Measurements from ENCODE around the gene FLRT1.

FLRT1 gene

DNA sequence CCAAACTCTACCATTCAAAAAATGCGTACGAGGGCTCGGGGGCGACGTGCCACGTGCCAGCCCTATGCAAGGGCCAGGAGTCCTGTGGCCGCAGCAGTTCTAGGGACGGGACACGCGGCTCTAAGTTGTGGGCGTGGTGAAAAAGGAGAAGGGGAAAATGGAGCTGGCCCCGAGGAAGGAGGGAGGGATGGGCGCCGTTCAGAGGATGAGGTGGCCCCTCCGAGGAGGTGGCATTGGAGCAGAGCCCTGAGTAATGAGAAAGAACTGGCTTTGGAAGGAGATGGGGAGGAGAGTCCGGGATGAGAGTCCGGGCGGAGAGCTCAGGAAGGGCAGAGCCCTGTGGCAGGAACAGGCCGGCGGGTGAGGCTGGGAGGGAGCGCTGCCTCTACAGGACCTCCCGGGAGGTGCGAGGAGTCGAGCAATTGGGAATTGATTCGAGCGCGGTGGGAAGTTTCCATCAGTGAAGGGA is 28.5 kb upstream of the FLRT1 start:
- peaks cover 4% of the 10 kb centered on the region; the same call in 1 of the 2 replicates for H3K4me1 ChIP-seq (ENCODE audit: control insufficient read depth, insufficient read depth, low read length)
- no peaks in the 10 kb centered on the region; the same call in 1 of the 2 replicates for H3K9me3 ChIP-seq (ENCODE audit: control insufficient read depth, insufficient read depth, low read length)
- H3K27ac ChIP-seq (ENCODE audit: low read length), result no peak overlapping the region
- no peaks in the 10 kb centered on the region for H3K36me3 ChIP-seq (ENCODE audit: control insufficient read depth, insufficient read depth, low read length)
- H3K4me3 ChIP-seq (ENCODE audit: low read length), result peak overlapping the region; percentile 15; the same call in 1 of the 2 replicates
- H3K27me3 ChIP-seq (ENCODE audit: control insufficient read depth, insufficient read depth, low read length), result peaks cover 28% of the 10 kb centered on the region
- WGBS (ENCODE audit: insufficient coverage, insufficient read length), result no CpG with 5 or more reads among the region's 27 CpGs
- DNase-seq (ENCODE audit: low read depth, low spot score), result no peak

DNA sequence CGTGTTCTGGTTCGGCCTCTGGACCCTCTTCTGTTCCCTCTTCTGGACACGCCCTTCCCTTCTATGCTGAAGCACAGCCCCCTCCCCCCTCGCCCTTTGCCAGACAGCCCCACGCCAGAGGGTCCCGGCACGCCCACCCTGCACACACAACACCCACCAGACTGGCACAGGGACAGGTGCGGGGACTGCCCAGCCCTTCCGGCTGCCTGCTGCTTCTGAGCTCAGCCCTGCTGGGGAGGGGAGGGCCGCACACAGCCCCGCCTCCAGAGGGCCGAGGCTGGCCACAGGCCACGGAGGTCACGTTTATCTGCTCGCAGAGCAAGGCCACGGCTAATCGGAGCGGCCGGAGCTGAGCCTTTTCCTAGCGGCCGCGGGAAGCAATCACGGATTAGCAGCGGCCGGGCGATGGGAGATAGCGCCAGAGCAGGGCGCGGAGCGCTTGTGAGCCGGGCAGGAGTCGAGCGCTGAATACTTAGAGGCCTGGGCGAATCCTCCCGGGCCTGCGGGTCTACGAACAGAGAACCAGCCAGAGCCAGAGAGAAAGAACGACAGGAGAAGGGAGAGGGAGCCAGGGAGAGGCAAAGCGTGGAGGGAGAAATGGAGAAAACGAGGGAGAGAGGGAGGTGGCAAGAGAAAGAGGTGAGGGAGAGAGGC is 28.0 kb upstream of the FLRT1 start:
- no peaks in the 10 kb centered on the region; the same call in 1 of the 2 replicates for H3K9me3 ChIP-seq (ENCODE audit: control insufficient read depth, insufficient read depth, low read length)
- H3K27ac ChIP-seq (ENCODE audit: low read length), result no peak overlapping the region
- peak overlapping the region; percentile 15; the same call in 1 of the 2 replicates for H3K4me3 ChIP-seq (ENCODE audit: low read length)
- no CpG with 5 or more reads among the region's 40 CpGs for WGBS (ENCODE audit: insufficient coverage, insufficient read length)
- peaks cover 4% of the 10 kb centered on the region; the same call in 1 of the 2 replicates for H3K4me1 ChIP-seq (ENCODE audit: control insufficient read depth, insufficient read depth, low read length)
- no peak for DNase-seq (ENCODE audit: low read depth, low spot score)
- H3K36me3 ChIP-seq (ENCODE audit: control insufficient read depth, insufficient read depth, low read length), result no peaks in the 10 kb centered on the region
- H3K27me3 ChIP-seq (ENCODE audit: control insufficient read depth, insufficient read depth, low read length), result peaks cover 28% of the 10 kb centered on the region

DNA sequence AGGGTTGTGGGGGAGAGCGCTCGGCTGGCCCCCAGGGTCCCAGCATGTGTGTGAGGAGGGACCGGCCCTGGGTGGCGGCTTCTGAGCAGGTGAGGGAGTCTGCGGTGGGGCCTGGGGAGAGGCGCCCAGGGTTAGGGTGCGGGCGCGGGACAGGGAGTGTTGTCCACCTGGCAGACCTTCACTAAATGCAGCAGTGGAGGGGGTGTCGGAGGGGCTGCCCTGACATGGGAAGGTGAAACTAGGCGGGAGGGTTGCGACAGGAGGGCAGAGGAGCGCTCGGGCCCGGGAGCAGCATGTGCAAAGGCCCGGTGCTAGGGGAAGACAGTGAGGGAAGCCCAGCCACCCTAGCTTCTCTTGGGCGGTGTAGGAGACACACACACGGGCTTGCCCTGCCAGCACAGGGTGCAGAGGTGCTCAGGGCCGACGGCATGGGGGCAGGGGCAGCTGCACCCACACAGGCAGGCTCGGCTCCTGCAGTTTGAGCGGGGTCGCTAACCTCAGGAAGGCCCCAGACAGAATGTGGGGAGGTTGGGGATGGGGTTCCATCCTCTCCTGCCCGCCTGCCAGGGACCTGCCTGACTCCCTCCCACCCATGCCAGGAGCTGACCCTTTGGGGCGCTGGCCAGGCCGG is 27.3 kb upstream of the FLRT1 start:
- H3K27ac ChIP-seq (ENCODE audit: low read length), result no peak overlapping the region
- no CpG with 5 or more reads among the region's 26 CpGs for WGBS (ENCODE audit: insufficient coverage, insufficient read length)
- no peak overlapping the region for H3K4me3 ChIP-seq (ENCODE audit: low read length)
- H3K27me3 ChIP-seq (ENCODE audit: control insufficient read depth, insufficient read depth, low read length), result peaks cover 28% of the 10 kb centered on the region
- H3K4me1 ChIP-seq (ENCODE audit: control insufficient read depth, insufficient read depth, low read length), result peaks cover 4% of the 10 kb centered on the region; the same call in 1 of the 2 replicates
- DNase-seq (ENCODE audit: low read depth, low spot score), result no peak
- H3K36me3 ChIP-seq (ENCODE audit: control insufficient read depth, insufficient read depth, low read length), result no peaks in the 10 kb centered on the region
- no peaks in the 10 kb centered on the region; the same call in 1 of the 2 replicates for H3K9me3 ChIP-seq (ENCODE audit: control insufficient read depth, insufficient read depth, low read length)

DNA sequence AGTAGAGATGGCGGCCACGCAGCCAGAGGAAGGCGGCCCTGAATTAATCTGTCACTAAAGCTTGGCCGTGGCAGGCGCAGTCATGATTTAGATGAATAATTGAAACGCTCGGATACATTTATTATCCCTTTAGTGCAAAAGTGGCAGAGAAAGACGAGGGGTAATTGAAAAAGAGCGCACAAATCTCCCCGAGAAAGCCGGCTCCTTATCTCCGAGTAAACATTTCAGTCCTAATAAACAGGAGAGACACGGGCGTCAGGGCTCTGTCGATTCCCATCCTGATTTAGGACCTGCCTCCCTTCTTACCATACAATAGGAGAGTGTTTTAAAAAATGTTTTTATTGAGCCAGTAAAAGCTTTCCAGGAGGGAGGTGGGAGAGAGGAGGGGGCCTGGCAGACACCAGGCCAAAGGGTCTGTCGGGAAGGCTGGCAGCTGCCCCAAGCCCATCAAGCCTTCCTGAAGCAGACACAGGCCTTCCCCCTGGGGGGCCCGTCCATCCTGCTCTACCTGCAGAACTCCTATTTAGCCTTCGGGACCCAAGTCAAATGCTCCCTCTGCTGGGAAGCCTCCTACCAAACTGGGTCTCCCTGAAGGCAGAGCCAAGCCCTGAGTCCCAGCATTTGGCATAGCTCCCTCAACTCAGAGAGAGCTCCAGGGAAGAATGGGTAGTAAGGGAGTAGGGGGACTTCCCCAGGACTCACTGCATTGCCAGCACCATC is 26.7 kb upstream of the FLRT1 start:
- no peak overlapping the region for H3K4me3 ChIP-seq (ENCODE audit: low read length)
- WGBS (ENCODE audit: insufficient coverage, insufficient read length), result no CpG with 5 or more reads among the region's 18 CpGs
- peaks cover 28% of the 10 kb centered on the region for H3K27me3 ChIP-seq (ENCODE audit: control insufficient read depth, insufficient read depth, low read length)
- no peaks in the 10 kb centered on the region; the same call in 1 of the 2 replicates for H3K9me3 ChIP-seq (ENCODE audit: control insufficient read depth, insufficient read depth, low read length)
- H3K27ac ChIP-seq (ENCODE audit: low read length), result no peak overlapping the region
- DNase-seq (ENCODE audit: low read depth, low spot score), result no peak
- H3K4me1 ChIP-seq (ENCODE audit: control insufficient read depth, insufficient read depth, low read length), result peaks cover 4% of the 10 kb centered on the region; the same call in 1 of the 2 replicates
- H3K36me3 ChIP-seq (ENCODE audit: control insufficient read depth, insufficient read depth, low read length), result no peaks in the 10 kb centered on the region

DNA sequence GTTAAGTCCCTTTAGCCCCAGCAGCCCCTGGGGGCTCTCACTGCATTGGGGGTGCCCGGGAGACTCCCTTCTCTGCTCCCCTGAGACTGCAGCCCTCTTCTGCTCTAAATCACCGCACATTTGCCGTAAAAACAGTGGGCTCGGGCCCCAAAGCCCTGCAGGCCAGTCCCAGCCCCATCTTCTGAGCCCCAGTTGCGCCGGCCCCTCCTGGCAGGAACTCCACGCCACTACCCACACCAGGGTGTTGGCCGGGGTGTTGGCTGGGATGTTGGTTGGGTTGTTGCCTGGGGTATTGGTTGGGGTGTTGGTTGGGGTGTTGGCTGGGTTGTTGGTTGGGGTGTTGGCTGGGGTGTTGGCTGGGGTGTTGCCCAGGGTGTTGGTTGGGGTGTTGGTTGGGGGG is 26.0 kb upstream of the FLRT1 start:
- H3K4me3 ChIP-seq (ENCODE audit: low read length), result no peak overlapping the region
- H3K27me3 ChIP-seq (ENCODE audit: control insufficient read depth, insufficient read depth, low read length), result peaks cover 28% of the 10 kb centered on the region
- no peak for DNase-seq (ENCODE audit: low read depth, low spot score)
- WGBS (ENCODE audit: insufficient coverage, insufficient read length), result no CpG with 5 or more reads among the region's 8 CpGs
- no peaks in the 10 kb centered on the region; the same call in 1 of the 2 replicates for H3K9me3 ChIP-seq (ENCODE audit: control insufficient read depth, insufficient read depth, low read length)
- H3K36me3 ChIP-seq (ENCODE audit: control insufficient read depth, insufficient read depth, low read length), result no peaks in the 10 kb centered on the region
- H3K27ac ChIP-seq (ENCODE audit: low read length), result no peak overlapping the region
- H3K4me1 ChIP-seq (ENCODE audit: control insufficient read depth, insufficient read depth, low read length), result peaks cover 4% of the 10 kb centered on the region; the same call in 1 of the 2 replicates

DNA sequence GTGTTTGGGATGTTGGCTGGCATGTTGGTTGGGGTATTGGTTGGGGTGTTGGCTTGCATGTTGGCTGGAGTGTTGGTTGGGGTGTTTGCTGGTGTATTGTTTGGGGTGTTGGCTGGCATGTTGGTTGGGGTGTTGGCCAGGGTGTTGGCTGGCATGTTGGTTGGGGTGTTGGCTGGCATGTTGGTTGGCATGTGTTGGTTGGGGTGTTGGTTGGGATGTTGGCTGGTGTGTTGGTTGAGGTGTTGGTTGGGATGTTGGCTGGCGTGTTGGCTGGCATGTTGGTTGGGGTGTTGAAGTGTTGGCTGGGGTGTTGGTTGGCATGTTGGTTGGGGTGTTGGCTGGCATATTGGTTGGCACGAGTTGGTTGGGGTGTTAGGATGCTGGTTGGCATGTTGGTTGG is 24.9 kb upstream of the FLRT1 start:
- Histone ChIP-seq H3K9me3 (ENCODE audit: control insufficient read depth, insufficient read depth, low read length) (no peaks in the 10 kb centered on the region; the same call in 1 of the 2 replicates), H3K4me3 (ENCODE audit: low read length) (no peak overlapping the region), H3K27ac (ENCODE audit: low read length) (no peak overlapping the region), H3K27me3 (ENCODE audit: control insufficient read depth, insufficient read depth, low read length) (peaks cover 25% of the 10 kb centered on the region), H3K4me1 (ENCODE audit: control insufficient read depth, insufficient read depth, low read length) (peaks cover 4% of the 10 kb centered on the region; the same call in 1 of the 2 replicates), H3K36me3 (ENCODE audit: control insufficient read depth, insufficient read depth, low read length) (no peaks in the 10 kb centered on the region)
- no CpG with 5 or more reads among the region's 2 CpGs for WGBS (ENCODE audit: insufficient coverage, insufficient read length)
- DNase-seq (ENCODE audit: low read depth, low spot score), result no peak

DNA sequence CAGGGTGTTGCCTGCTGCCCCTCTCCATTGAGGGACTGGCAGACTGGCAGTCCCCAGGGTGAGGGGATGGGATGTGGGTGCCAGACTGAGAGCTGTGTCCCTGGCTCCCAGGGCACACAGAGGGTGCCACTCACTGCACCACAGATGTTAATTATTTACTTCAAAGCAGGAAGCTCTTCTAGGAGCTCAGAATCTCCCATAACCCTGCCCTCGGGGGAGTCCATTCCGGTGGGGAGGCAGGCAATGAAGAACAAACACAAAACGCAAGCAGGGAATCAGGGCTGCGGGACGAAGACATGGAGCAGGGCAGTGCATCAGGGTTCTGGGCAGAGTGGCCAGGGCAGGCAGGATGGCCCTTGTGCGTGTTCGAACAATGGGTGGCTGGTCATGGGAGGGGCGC is 24.4 kb upstream of the FLRT1 start:
- peaks cover 19% of the 10 kb centered on the region for H3K27me3 ChIP-seq (ENCODE audit: control insufficient read depth, insufficient read depth, low read length)
- DNase-seq (ENCODE audit: low read depth, low spot score), result no peak
- no CpG with 5 or more reads among the region's 8 CpGs for WGBS (ENCODE audit: insufficient coverage, insufficient read length)

DNA sequence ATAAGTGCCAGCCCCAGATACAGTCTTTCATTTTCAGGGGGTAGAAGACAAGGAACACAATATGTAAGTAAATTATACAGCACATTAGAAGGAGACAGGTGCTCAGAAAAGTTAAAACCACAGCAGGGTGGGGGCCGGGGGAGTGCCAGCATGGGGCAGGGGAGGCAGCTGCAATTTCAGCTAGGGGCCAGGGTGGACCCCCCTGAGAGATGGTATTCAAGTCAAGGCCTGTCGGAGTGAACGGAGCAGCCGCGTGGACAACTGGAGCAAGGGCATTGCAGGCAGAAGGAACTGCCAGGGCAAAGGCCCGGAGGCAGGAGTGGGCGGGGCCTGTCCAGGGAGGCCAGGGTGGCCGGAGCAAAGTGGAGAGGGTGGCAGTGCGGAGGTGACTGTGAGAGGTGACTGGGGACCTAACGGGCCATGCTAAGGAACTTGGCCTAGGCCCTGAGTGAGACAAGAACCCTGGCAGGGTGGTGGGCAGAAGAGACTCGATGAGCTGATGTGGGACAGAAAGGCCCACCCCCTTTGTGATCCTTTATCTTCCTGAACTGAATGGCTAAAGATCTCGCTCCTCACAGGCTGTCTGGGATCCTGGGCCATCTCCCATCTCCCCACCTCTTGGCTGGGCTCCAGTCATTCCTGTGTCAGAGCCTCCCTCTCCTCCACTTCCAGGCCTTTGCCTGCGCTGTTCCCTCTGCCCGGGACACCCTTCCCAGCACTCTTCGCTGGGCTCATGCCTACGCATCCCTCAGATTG is 22.4 kb upstream of the FLRT1 start:
- peaks cover 4% of the 10 kb centered on the region; the same call in 1 of the 2 replicates for H3K27me3 ChIP-seq (ENCODE audit: control insufficient read depth, insufficient read depth, low read length)
- no peak for DNase-seq (ENCODE audit: low read depth, low spot score)
- no peaks in the 10 kb centered on the region; the same call in 1 of the 2 replicates for H3K9me3 ChIP-seq (ENCODE audit: control insufficient read depth, insufficient read depth, low read length)
- H3K4me1 ChIP-seq (ENCODE audit: control insufficient read depth, insufficient read depth, low read length), result no peaks in the 10 kb centered on the region; the same call in 1 of the 2 replicates
- H3K4me3 ChIP-seq (ENCODE audit: low read length), result no peak overlapping the region
- no peak overlapping the region for H3K27ac ChIP-seq (ENCODE audit: low read length)
- no peaks in the 10 kb centered on the region for H3K36me3 ChIP-seq (ENCODE audit: control insufficient read depth, insufficient read depth, low read length)
- WGBS (ENCODE audit: insufficient coverage, insufficient read length), result no CpG with 5 or more reads among the region's 16 CpGs

More for the DNA sequence above, 24.4 kb upstream of the FLRT1 start:
- H3K9me3 ChIP-seq (ENCODE audit: control insufficient read depth, insufficient read depth, low read length), result no peaks in the 10 kb centered on the region; the same call in 1 of the 2 replicates
- no peak overlapping the region for H3K4me3 ChIP-seq (ENCODE audit: low read length)
- H3K27ac ChIP-seq (ENCODE audit: low read length), result no peak overlapping the region
- H3K36me3 ChIP-seq (ENCODE audit: control insufficient read depth, insufficient read depth, low read length), result no peaks in the 10 kb centered on the region
- peaks cover 4% of the 10 kb centered on the region; the same call in 1 of the 2 replicates for H3K4me1 ChIP-seq (ENCODE audit: control insufficient read depth, insufficient read depth, low read length)

DNA sequence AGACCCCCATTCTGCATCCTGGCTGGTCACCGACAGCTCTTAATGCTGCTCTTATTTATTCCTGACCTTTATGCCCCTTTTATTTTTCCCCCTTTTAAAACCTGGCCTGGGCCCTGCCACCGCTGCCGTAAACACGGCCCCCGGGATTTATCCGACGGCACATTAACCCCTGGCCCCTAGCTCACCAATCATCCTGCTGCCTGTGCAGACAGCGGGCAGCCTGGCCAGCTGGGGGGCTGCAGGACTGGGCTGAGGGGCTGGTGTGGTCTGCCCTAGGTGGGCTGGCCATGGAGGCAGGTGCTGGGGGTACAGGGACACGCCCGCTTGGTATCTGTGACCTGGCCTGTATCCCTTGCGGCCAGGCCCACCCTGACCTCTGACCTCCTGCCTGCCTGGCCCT is 21.4 kb upstream of the FLRT1 start:
- no peak for DNase-seq (ENCODE audit: low read depth, low spot score)
- Histone ChIP-seq H3K27me3 (ENCODE audit: control insufficient read depth, insufficient read depth, low read length) (peaks cover 1% of the 10 kb centered on the region; the same call in 1 of the 2 replicates), H3K36me3 (ENCODE audit: control insufficient read depth, insufficient read depth, low read length) (no peaks in the 10 kb centered on the region), H3K27ac (ENCODE audit: low read length) (no peak overlapping the region), H3K4me1 (ENCODE audit: control insufficient read depth, insufficient read depth, low read length) (no peaks in the 10 kb centered on the region; the same call in 1 of the 2 replicates), H3K4me3 (ENCODE audit: low read length) (no peak overlapping the region), H3K9me3 (ENCODE audit: control insufficient read depth, insufficient read depth, low read length) (no peaks in the 10 kb centered on the region; the same call in 1 of the 2 replicates)
- WGBS (ENCODE audit: insufficient coverage, insufficient read length), result no CpG with 5 or more reads among the region's 11 CpGs

Data from iPS DF 6.9 (cell line).